Measurements from ENCODE around the gene CGB1. TPM values are rescaled to one million over a fixed set of nuclear protein-coding genes. Genes with fewer than 3 reads are reported as not detected.
"Not testable (repeated sequence)": the region's sequence is repeated elsewhere in the genome, so short reads cannot be mapped to it uniquely, and the experiment has no call there.

Gene CGB1
- total RNA-seq, 1 experiment from 2014 or later = not detected

DNA sequence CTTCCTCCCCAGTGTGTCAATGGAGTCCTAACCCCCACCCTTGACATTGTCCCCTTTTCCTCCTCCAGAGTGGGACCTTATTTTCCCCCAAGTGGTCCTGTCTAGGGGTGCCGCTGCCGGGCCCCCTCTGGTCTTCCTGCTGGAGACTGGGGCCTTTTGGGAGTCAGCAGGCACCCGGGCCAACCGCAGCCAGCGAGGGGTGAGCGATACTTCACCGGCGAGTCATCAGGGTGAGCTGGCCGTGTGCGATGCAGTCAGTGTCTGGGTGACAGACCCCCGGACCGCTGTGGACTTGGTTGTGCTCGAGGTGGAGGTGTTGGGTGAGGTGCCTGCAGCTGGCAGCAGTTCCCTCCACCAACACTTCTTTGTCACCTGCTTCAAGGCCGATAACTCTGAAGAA is 6.9 kb downstream of the CGB1 start:
- H3K79me2 ChIP-seq (ENCODE audit: insufficient read depth, low read length); H3K23me2 ChIP-seq (ENCODE audit: insufficient read length, low read depth, low read length, poor library complexity, severe bottlenecking); H3K9ac ChIP-seq (ENCODE audit: extremely low read depth, insufficient read length, low read length); H2BK120ac ChIP-seq (ENCODE audit: low read depth, low read length, poor library complexity, severe bottlenecking); H3T11ph ChIP-seq (ENCODE audit: low read length); H3K27me3 ChIP-seq (ENCODE audit: insufficient read depth, low read length); H3K23ac ChIP-seq (ENCODE audit: insufficient read length, low read depth, low read length); H3K14ac ChIP-seq (ENCODE audit: insufficient read depth, low read length); H3K56ac ChIP-seq (ENCODE audit: insufficient read length, low read depth, low read length); H4K91ac ChIP-seq (ENCODE audit: insufficient read length, low read depth, low read length); H3K27ac Mint-ChIP-seq; H4K5ac ChIP-seq (ENCODE audit: insufficient read length, low read depth, low read length); H4K8ac ChIP-seq (replicated peaks; ENCODE audit: insufficient read length, low read depth, low read length); DNase-seq; H3K4me3 Mint-ChIP-seq; H3K9me3 ChIP-seq (ENCODE audit: control insufficient read depth, low read depth, low read length); H2BK12ac ChIP-seq (ENCODE audit: insufficient read length, low read depth, low read length); H2BK20ac ChIP-seq (ENCODE audit: low read depth, low read length, poor library complexity, severe bottlenecking); H3K18ac ChIP-seq (ENCODE audit: insufficient read length, low read depth, low read length); H3K79me1 ChIP-seq (ENCODE audit: insufficient read depth, low read depth, low read length, poor library complexity, severe bottlenecking); H2BK15ac ChIP-seq (ENCODE audit: low read depth, low read length); H3K4ac ChIP-seq (ENCODE audit: low read depth, low read length); H2AK5ac ChIP-seq (ENCODE audit: insufficient read length, low read length); H3K4me2 ChIP-seq (ENCODE audit: insufficient read depth, insufficient read length, low read length); H3K36me3 Mint-ChIP-seq (ENCODE audit: insufficient read depth in 1 of 3, low read depth in 3 of 3); H2BK5ac ChIP-seq (ENCODE audit: insufficient read length, low read length); H3K4me1 ChIP-seq (ENCODE audit: insufficient read depth, low read length); H3K4me1 Mint-ChIP-seq; H3K9me3 Mint-ChIP-seq; H2AFZ ChIP-seq (ENCODE audit: low read length); H3K27ac ChIP-seq (ENCODE audit: insufficient read length, low read depth, low read length); H4K20me1 ChIP-seq (ENCODE audit: control insufficient read depth, insufficient read depth, insufficient read length): not testable (repeated sequence)
- H3K27me3 Mint-ChIP-seq (ENCODE audit: low read depth) = peaks cover 29% of the 10 kb centered on the region
- no CpG with 5 or more reads among the region's 14 CpGs for WGBS (ENCODE audit: extremely low coverage, insufficient read length, low lambda C conversion rate)

DNA sequence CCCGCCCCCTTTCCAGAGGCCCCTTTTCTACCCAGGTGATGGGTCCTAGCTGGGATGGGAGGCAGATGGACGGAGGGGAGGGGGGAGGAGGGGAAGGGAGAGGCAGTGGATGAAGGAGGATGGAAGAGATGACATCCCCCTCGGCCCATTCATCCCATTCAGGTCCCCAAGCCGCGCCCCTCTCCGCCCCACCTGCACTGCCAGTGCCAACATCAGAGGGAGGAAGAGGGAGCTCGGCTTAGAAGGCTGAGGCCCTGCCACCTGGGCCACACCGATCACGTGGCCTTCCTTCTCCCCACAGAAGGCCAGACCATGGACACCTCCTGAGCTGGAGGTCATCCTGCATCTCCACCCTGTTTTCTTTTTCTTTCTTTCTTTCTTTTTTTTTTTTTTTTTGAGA is 8.0 kb downstream of the CGB1 start:
- not testable (repeated sequence) for H2AFZ ChIP-seq (ENCODE audit: low read length); H3T11ph ChIP-seq (ENCODE audit: low read length); H3K4me1 ChIP-seq (ENCODE audit: insufficient read depth, low read length); H3K14ac ChIP-seq (ENCODE audit: insufficient read depth, low read length); H2BK20ac ChIP-seq (ENCODE audit: low read depth, low read length, poor library complexity, severe bottlenecking); H2BK120ac ChIP-seq (ENCODE audit: low read depth, low read length, poor library complexity, severe bottlenecking); H3K27ac ChIP-seq (ENCODE audit: insufficient read length, low read depth, low read length); H4K5ac ChIP-seq (ENCODE audit: insufficient read length, low read depth, low read length); H3K4me1 Mint-ChIP-seq; DNase-seq; H2BK5ac ChIP-seq (ENCODE audit: insufficient read length, low read length); H3K36me3 Mint-ChIP-seq (ENCODE audit: insufficient read depth in 1 of 3, low read depth in 3 of 3); H3K9me3 Mint-ChIP-seq; H3K4me3 Mint-ChIP-seq; H3K27me3 ChIP-seq (ENCODE audit: insufficient read depth, low read length); H3K27ac Mint-ChIP-seq; H2AK5ac ChIP-seq (ENCODE audit: insufficient read length, low read length); H2BK15ac ChIP-seq (ENCODE audit: low read depth, low read length); H3K56ac ChIP-seq (ENCODE audit: insufficient read length, low read depth, low read length); H3K23ac ChIP-seq (ENCODE audit: insufficient read length, low read depth, low read length); H3K4me2 ChIP-seq (ENCODE audit: insufficient read depth, insufficient read length, low read length); H3K4ac ChIP-seq (ENCODE audit: low read depth, low read length); H3K23me2 ChIP-seq (ENCODE audit: insufficient read length, low read depth, low read length, poor library complexity, severe bottlenecking); H3K79me2 ChIP-seq (ENCODE audit: insufficient read depth, low read length); H3K79me1 ChIP-seq (ENCODE audit: insufficient read depth, low read depth, low read length, poor library complexity, severe bottlenecking); H3K9ac ChIP-seq (ENCODE audit: extremely low read depth, insufficient read length, low read length); H4K91ac ChIP-seq (ENCODE audit: insufficient read length, low read depth, low read length); H3K18ac ChIP-seq (ENCODE audit: insufficient read length, low read depth, low read length); H4K8ac ChIP-seq (replicated peaks; ENCODE audit: insufficient read length, low read depth, low read length); H4K20me1 ChIP-seq (ENCODE audit: control insufficient read depth, insufficient read depth, insufficient read length); H2BK12ac ChIP-seq (ENCODE audit: insufficient read length, low read depth, low read length); H3K9me3 ChIP-seq (ENCODE audit: control insufficient read depth, low read depth, low read length)
- H3K27me3 Mint-ChIP-seq (ENCODE audit: low read depth) = peaks cover 30% of the 10 kb centered on the region
- no CpG with 5 or more reads among the region's 9 CpGs for WGBS (ENCODE audit: extremely low coverage, insufficient read length, low lambda C conversion rate)

Measured in H9 (cell line).